K562 (cell line): ENCODE data around the gene INPP4B. TPM values are rescaled to one million over a fixed set of nuclear protein-coding genes. Genes with fewer than 3 reads are reported as not detected.

Experiments
- ATAC-seq: fragments of 200-7000 bp; cut with Tn5 transposase; 3 replicates; pipeline ENCODE4 v1.9.1; 2020; ENCODE audit warnings: moderate library complexity
- BruUV-seq: library from RNA; stranded (reverse); fragments of 400-500 nt; replicated peaks from 2 replicates; lab custom pipeline; 2021; lab: Mats Ljungman, UMichigan
- CTCF ChIA-PET: fragments of 300-600 bp; formaldehyde crosslinking; extraction: SDS; loops from one replicate; lab custom pipeline; 2021; ENCODE audit warnings: low intra/inter-chr PET ratio; lab: Yijun Ruan, JAX
- POLR2A ChIA-PET: fragments of 300-600, 350-650 bp; sonication (Branson Sonifier 250); formaldehyde crosslinking; extraction: SDS; loops from one replicate; lab custom pipeline; 2021; ENCODE audit warnings: antibody characterized with exemption, inconsistent platforms; lab: Yijun Ruan, JAX
- DNase-seq, 4 experiments: peaks; one replicate each; pipeline versions ENCODE4 v3.0.0 to v3.0.0-alpha.2; 2011 to 2018; ENCODE audit warnings: low spot score in 3 of 4, mixed read lengths in 3 of 4; ENCODE audit errors: extremely low read depth in 1 of 4
- FAIRE-seq: peaks from 2 replicates; lab custom pipeline; 2011; peaks lifted over from hg19 to GRCh38; lab: Jason Lieb, UNC
- H2AFZ ChIP-seq: 2 replicates; pipeline ENCODE4 v1.6.0; 2011; ENCODE audit warnings: low read depth, low read length, control low read depth, inconsistent platforms
- H3K27ac ChIP-seq: fragments of 200-600 bp; 3 replicates; pipeline ENCODE4 v1.8.0; 2011; ENCODE audit warnings: low read depth, mild to moderate bottlenecking, control low read depth, inconsistent platforms, low read length, moderate library complexity, mixed read lengths; ENCODE audit errors: extremely low read depth
- H3K27me3 ChIP-seq, 2 experiments: fragments of 300-600 bp in 1 of 2; 2 replicates in 1 of 2; 3 replicates in 1 of 2; pipeline versions ENCODE4 v1.6.0 to v1.8.0; 2011; ENCODE audit warnings: inconsistent platforms in 2 of 2, low read length in 2 of 2, mild to moderate bottlenecking in 1 of 2, mixed read lengths in 1 of 2, moderate library complexity in 1 of 2; ENCODE audit not compliant: control insufficient read depth in 2 of 2, insufficient read depth in 2 of 2
- H3K36me3 ChIP-seq: fragments of 300-600 bp; 3 replicates; pipeline ENCODE4 v1.8.0; 2011; ENCODE audit warnings: mild to moderate bottlenecking, low read length, inconsistent platforms; ENCODE audit not compliant: control insufficient read depth, insufficient read depth
- H3K4me1 ChIP-seq, 2 experiments: fragments of 200-600 bp in 1 of 2; replicated peaks in 1 of 2; 2 replicates in 1 of 2; 3 replicates in 1 of 2; pipeline versions ENCODE4 v1.5.1 to v1.8.0; 2011; ENCODE audit warnings: inconsistent platforms in 2 of 2, low read length in 2 of 2, mild to moderate bottlenecking in 1 of 2, mixed read lengths in 1 of 2, moderate library complexity in 1 of 2; ENCODE audit not compliant: control insufficient read depth in 2 of 2, insufficient read depth in 2 of 2
- H3K4me2 ChIP-seq: 2 replicates; pipeline ENCODE4 v1.6.1; 2011; ENCODE audit warnings: low read length, control low read depth, inconsistent platforms, mixed read lengths; ENCODE audit not compliant: insufficient read depth
- H3K4me3 ChIP-seq: fragments of 200-600 bp; sonication (generic), shearing (Covaris generic); 2 replicates; pipeline ENCODE4 v1.5.1; 2016; ENCODE audit warnings: control low read depth, inconsistent platforms
- H3K79me2 ChIP-seq: fragments of 200-600 bp; 3 replicates; pipeline ENCODE4 v1.8.0; 2011; ENCODE audit warnings: low read length, inconsistent platforms; ENCODE audit not compliant: control insufficient read depth, insufficient read depth
- H3K9ac ChIP-seq, 2 experiments: 2 replicates each; pipeline versions ENCODE4 v1.6.0 to v1.6.1; 2011; ENCODE audit warnings: low read depth in 2 of 2, low read length in 2 of 2, control low read depth in 1 of 2, inconsistent platforms in 1 of 2, mild to moderate bottlenecking in 1 of 2, mixed read lengths in 1 of 2; ENCODE audit not compliant: insufficient read depth in 1 of 2
- H3K9me1 ChIP-seq: one replicate; pipeline ENCODE4 v1.6.0; 2011; ENCODE audit warnings: inconsistent platforms, mild to moderate bottlenecking, low read length, moderate library complexity; ENCODE audit not compliant: control insufficient read depth, insufficient read depth
- H3K9me3 ChIP-seq: replicated peaks from 2 replicates; pipeline ENCODE4 v1.5.1; 2011; ENCODE audit warnings: low read depth, low read length, inconsistent platforms; ENCODE audit not compliant: control insufficient read depth, insufficient read depth
- H4K20me1 ChIP-seq: replicated peaks from 2 replicates; pipeline ENCODE4 v1.6.1; 2011; ENCODE audit warnings: low read length, inconsistent platforms, mixed read lengths; ENCODE audit not compliant: control insufficient read depth, insufficient read depth
- BRD4 ChIP-seq: fragments of 200-600 bp; sonication (generic); IDR thresholded peaks from 2 replicates; pipeline ENCODE4 v1.6.1; 2017; ENCODE audit warnings: inconsistent platforms
- DPF2 ChIP-seq: fragments of 450-650 bp; IDR thresholded peaks from 2 replicates; pipeline ENCODE4 v1.6.1; 2016
- EHMT2 ChIP-seq: fragments of 450-650 bp; IDR thresholded peaks from 2 replicates; pipeline ENCODE4 v1.6.1; 2018; ENCODE audit warnings: antibody characterized with exemption
- MEF2A ChIP-seq: IDR thresholded peaks from 2 replicates; pipeline ENCODE4 v1.6.1; 2011; ENCODE audit warnings: low read depth, mild to moderate bottlenecking, low read length, moderate library complexity; ENCODE audit not compliant: control insufficient read depth
- MTA1 ChIP-seq: fragments of 450-650 bp; IDR thresholded peaks from 2 replicates; pipeline ENCODE4 v1.6.1; 2017; ENCODE audit warnings: borderline replicate concordance
- NCOA2 ChIP-seq, 2 experiments: fragments of 450-650 bp; IDR thresholded peaks; 2 replicates each; pipeline ENCODE4 v1.6.1; 2018; ENCODE audit warnings: mild to moderate bottlenecking in 2 of 2, moderate library complexity in 1 of 2; ENCODE audit not compliant: partially characterized antibody in 2 of 2
- RBM25 ChIP-seq: fragments of 200-400 bp; formaldehyde crosslinking; IDR thresholded peaks from 2 replicates; pipeline ENCODE4 v1.6.1; 2018; ENCODE audit warnings: low read length, low read depth, moderate library complexity; ENCODE audit not compliant: severe bottlenecking
- ZNF717 ChIP-seq: fragments of 250-450 bp; sonication (Bioruptor Pico); IDR thresholded peaks from 2 replicates; pipeline ENCODE4 v1.5.0; 2021
- ZNF766 ChIP-seq: fragments of 200-800 bp; sonication (Bioruptor generic); conservative IDR thresholded peaks from 2 replicates; pipeline ENCODE4 v1.6.1; 2016; ENCODE audit warnings: missing genetic modification characterization, missing compliant biosample characterization
- WGBS: fragments of 100-300 bp; shearing (Covaris generic); methylation state at CpG from one replicate; pipeline ENCODE4 v1.1.6; 2016; ENCODE audit warnings: low coverage, mixed read lengths; ENCODE audit not compliant: insufficient coverage; ENCODE audit errors: missing lambda C conversion rate; 5-methylcytosine and 5-hydroxymethylcytosine counted together
- in situ Hi-C: fragments of 300-500 bp; cut with MboI; formaldehyde crosslinking; loops from 4 replicates; pipeline ENCODE4 v1.15.0; 2018; ENCODE audit warnings: inconsistent platforms, mixed read lengths
- intact Hi-C: fragments of 100-400 bp; cut with micrococcal nuclease; formaldehyde crosslinking; loops from 2 replicates; pipeline ENCODE4 v1.14.2; 2022
- polyA plus RNA-seq, 8 experiments: library from polyadenylated mRNA; depleted of rRNA in 4 of 8; stranded (reverse) in 5 of 8; unstranded in 3 of 8; fragments of >200 nt; fragmentation: Nextera tagmentation in 2 of 8; fragmentation: Illumina TruSeq in 1 of 8; extraction: Ambion mirVana in 2 of 8; extraction: Trizol in 1 of 8; gene quantifications; 2 replicates each; pipeline versions ENCODE4 v1.2.1 to v1.2.3, GENCODE V29; 2011 to 2014; ENCODE audit warnings: inconsistent platforms in 1 of 8, missing spikeins in 1 of 8
- total RNA-seq, 7 experiments: library from RNA; depleted of rRNA in 6 of 7; stranded (reverse); fragments of >200 nt in 6 of 7; fragmentation: Illumina TruSeq in 2 of 7; extraction: Trizol in 2 of 7; gene quantifications; 2 replicates each; pipeline versions ENCODE4 v1.2.1 to v1.2.3, GENCODE V29; 2011 to 2021; ENCODE audit warnings: low replicate concordance in 1 of 7
- TF ChIP-seq, protein P1 (sequence below): fragments of 450-650 bp; formaldehyde crosslinking; IDR thresholded peaks from 2 replicates; pipeline ENCODE4 v1.4.0; 2020; ENCODE audit warnings: mild to moderate bottlenecking

Gene INPP4B
- total and polyA plus RNA-seq, 9 of the 15 experiments (the other 6 are each of a cell fraction or from before 2014, with no cell fraction given) = 0.04 to 0.11 TPM; not detected in 7

DNA sequence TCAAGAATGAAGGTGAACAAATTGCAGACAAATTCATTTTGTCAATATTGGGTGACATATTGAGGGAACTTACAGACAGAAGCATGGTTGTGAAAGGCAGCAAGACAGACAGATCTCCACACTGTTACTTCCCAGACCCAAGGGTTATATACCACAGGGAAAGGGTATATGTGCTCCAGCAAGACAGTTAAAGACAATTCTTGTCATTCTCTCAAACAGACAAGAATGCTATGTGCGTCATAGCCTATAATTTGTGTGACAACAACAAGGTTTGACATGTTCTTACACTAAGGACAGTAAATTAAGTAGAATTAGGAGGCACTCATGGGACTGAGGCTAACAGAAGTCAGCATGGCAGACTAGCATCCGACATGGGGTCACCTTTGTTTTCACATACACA is 214.3 kb downstream of the INPP4B start:
- no peaks in the 10 kb centered on the region for H3K36me3 ChIP-seq
- no peaks in the 10 kb centered on the region for H3K79me2 ChIP-seq
- DNase-seq (no peak), FAIRE-seq (no peak), ATAC-seq (no peak)
- H3K9me1 ChIP-seq = no peaks in the 10 kb centered on the region
- in situ Hi-C loops (no loop called here), intact Hi-C loops (no loop called here)
- BruUV-seq = no TSS peak
- TF ChIP-seq MEF2A (no peak), EHMT2 (no peak), BRD4 (no peak)
- no peak overlapping the region for H3K9ac ChIP-seq
- H3K27ac ChIP-seq = no peak overlapping the region
- CTCF ChIA-PET = no interaction called here
- POLR2A ChIA-PET = no interaction called here
- H3K9me3 ChIP-seq = no peaks in the 10 kb centered on the region
- no peak overlapping the region for H3K4me2 ChIP-seq
- H4K20me1 ChIP-seq = no peaks in the 10 kb centered on the region
- H2AFZ ChIP-seq = no peak overlapping the region
- H3K4me3 ChIP-seq = no peak overlapping the region
- no peaks in the 10 kb centered on the region for H3K4me1 ChIP-seq
- H3K27me3 ChIP-seq = no peaks in the 10 kb centered on the region
- 0% methylated on average over 2 of the region's 2 CpGs for WGBS

DNA sequence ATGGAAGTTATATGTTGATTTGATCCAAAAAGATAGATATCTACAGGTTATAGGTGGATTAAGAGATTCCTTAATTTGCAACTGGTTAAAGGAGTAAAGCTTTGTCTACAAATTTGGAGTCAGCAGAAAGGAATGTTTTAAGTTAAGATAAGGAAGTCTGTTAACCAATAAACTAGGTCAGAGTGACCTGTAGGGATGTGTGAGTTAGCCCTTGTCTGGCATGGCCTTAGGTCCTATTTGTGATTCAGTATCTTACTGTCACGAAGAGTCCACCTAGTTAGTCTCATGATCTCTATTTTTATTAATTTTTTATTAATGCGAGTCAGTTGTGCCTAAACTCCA is 230.8 kb downstream of the INPP4B start:
- POLR2A ChIA-PET = no interaction called here
- Histone ChIP-seq H3K27ac (no peak overlapping the region), H3K36me3 (no peaks in the 10 kb centered on the region), H3K9ac (no peak overlapping the region), H4K20me1 (no peaks in the 10 kb centered on the region), H3K27me3 (no peaks in the 10 kb centered on the region), H3K79me2 (no peaks in the 10 kb centered on the region), H3K4me2 (no peak overlapping the region), H3K4me3 (no peak overlapping the region), H3K4me1 (no peaks in the 10 kb centered on the region), H3K9me1 (no peaks in the 10 kb centered on the region), H2AFZ (no peak overlapping the region), H3K9me3 (no peaks in the 10 kb centered on the region)
- in situ Hi-C loops = no loop called here
- no TSS peak for BruUV-seq
- CTCF ChIA-PET = no interaction called here
- DNase-seq = no peak
- WGBS = 0% methylated on average over 2 of the region's 2 CpGs
- ATAC-seq = no peak
- no peak for FAIRE-seq
- intact Hi-C loops = no loop called here
- TF ChIP-seq MTA1 = no peak
- no peak for TF ChIP-seq ZNF766 (CRISPR knock-in tag)
- TF ChIP-seq RBM25 = no peak
- TF ChIP-seq, protein P1, sequence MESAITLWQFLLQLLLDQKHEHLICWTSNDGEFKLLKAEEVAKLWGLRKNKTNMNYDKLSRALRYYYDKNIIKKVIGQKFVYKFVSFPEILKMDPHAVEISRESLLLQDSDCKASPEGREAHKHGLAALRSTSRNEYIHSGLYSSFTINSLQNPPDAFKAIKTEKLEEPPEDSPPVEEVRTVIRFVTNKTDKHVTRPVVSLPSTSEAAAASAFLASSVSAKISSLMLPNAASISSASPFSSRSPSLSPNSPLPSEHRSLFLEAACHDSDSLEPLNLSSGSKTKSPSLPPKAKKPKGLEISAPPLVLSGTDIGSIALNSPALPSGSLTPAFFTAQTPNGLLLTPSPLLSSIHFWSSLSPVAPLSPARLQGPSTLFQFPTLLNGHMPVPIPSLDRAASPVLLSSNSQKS (CRISPR knock-in tag) = no peak
- no peak for TF ChIP-seq ZNF717 (CRISPR knock-in tag)
- TF ChIP-seq DPF2 = no peak
- no peak for TF ChIP-seq NCOA2 (IDR thresholded peaks at IDR 0.05; ENCODE audit: partially characterized antibody in 2 of 2)
